Tibial artery (tissue), 4 donors: ENCODE data around the gene PTPRN2.

ENCODE experiments used
- DNase-seq, 2 donors: peaks; one replicate each; pipeline ENCODE4 v3.0.0-alpha.2; 2019
- H3K27ac ChIP-seq, 2 donors: fragments of 200-600 bp; sonication (generic) in 1 of 2; 1 replicate in 1 of 2; 2 replicates in 1 of 2; pipeline ENCODE4 v1.5.1; 2018 to 2019; ENCODE audit warnings: mild to moderate bottlenecking in 1 of 2
- H3K27me3 ChIP-seq, 2 donors: fragments of 200-600 bp; sonication (generic) in 1 of 2; one replicate each; pipeline versions ENCODE4 v1.5.1 to v1.6.0; 2016 to 2019
- H3K36me3 ChIP-seq, 3 donors: fragments of 200-600 bp; sonication (generic) in 2 of 3; one replicate each; pipeline ENCODE4 v1.5.1; 2016 to 2019; ENCODE audit warnings: mild to moderate bottlenecking in 2 of 3
- H3K4me1 ChIP-seq, 4 donors: fragments of 200-600 bp; sonication (generic) in 2 of 4; 1 replicate in 3 of 4; 2 replicates in 1 of 4; pipeline ENCODE4 v1.5.1; 2016 to 2019
- H3K4me3 ChIP-seq, 2 donors: fragments of 200-600 bp; sonication (generic) in 1 of 2; 1 replicate in 1 of 2; 2 replicates in 1 of 2; pipeline ENCODE4 v1.5.1; 2018 to 2019; ENCODE audit warnings: mild to moderate bottlenecking in 2 of 2
- H3K9me3 ChIP-seq, 3 donors: fragments of 200-600 bp; sonication (generic) in 1 of 3; one replicate each; pipeline ENCODE4 v1.5.1; 2016 to 2019
- CTCF ChIP-seq, 2 experiments: fragments of 200-600 bp in 1 of 2; fragments of 450-650 bp in 1 of 2; IDR thresholded peaks; one replicate each; pipeline ENCODE4 v1.5.1; 2017 to 2019; ENCODE audit warnings: antibody characterized with exemption in 2 of 2, mild to moderate bottlenecking in 1 of 2, moderate library complexity in 1 of 2
- intact Hi-C: fragments of 100-400 bp; cut with DNase I; formaldehyde crosslinking; loops from one replicate; pipeline ENCODE4 v1.15.0; 2023; ENCODE audit warnings: low total_unique reads

The PTPRN2 gene

GRCh38 chr7:157609516-157609915 lies 978.1 kb downstream of the PTPRN2 start:
- Histone ChIP-seq H3K4me3 (no peak overlapping the region), H3K27ac (no peak overlapping the region), H3K9me3 (no peaks in the 10 kb centered on the region), H3K27me3 (peaks cover 0 to 43% of the 10 kb centered on the region in 2 donors), H3K36me3 (no peaks in the 10 kb centered on the region), H3K4me1 (peaks cover 0 to 15% (median 2%) of the 10 kb centered on the region in 4 donors)
- intact Hi-C loops = no loop called here
- DNase-seq = no peak
- no peak for TF ChIP-seq CTCF (IDR thresholded peaks at IDR 0.05)

- no peaks in the 10 kb centered on the region for H3K4me1 ChIP-seq
- no peak overlapping the region for H3K27ac ChIP-seq
- DNase-seq = no peak
- peaks cover 0 to 38% of the 10 kb centered on the region in 2 donors for H3K27me3 ChIP-seq
- intact Hi-C loops = no loop called here
- H3K9me3 ChIP-seq = no peaks in the 10 kb centered on the region
- no peak overlapping the region for H3K4me3 ChIP-seq
- no peak for TF ChIP-seq CTCF (IDR thresholded peaks at IDR 0.05)
- H3K36me3 ChIP-seq = no peaks in the 10 kb centered on the region
Observed at GRCh38 chr7:157607218-157607617, 980.4 kb downstream of the PTPRN2 start.

GRCh38 chr7:157606140-157606539 lies 981.5 kb downstream of the PTPRN2 start:
- TF ChIP-seq CTCF (IDR thresholded peaks at IDR 0.05) = no peak
- no peak for DNase-seq
- Histone ChIP-seq H3K36me3 (no peaks in the 10 kb centered on the region), H3K4me1 (no peaks in the 10 kb centered on the region), H3K27me3 (peaks cover 0 to 31% of the 10 kb centered on the region in 2 donors), H3K9me3 (no peaks in the 10 kb centered on the region), H3K4me3 (no peak overlapping the region), H3K27ac (no peak overlapping the region)
- intact Hi-C loops = no loop called here

GRCh38 chr7:157605638-157606037 lies 982.0 kb downstream of the PTPRN2 start:
- intact Hi-C loops = no loop called here
- TF ChIP-seq CTCF (IDR thresholded peaks at IDR 0.05) = no peak
- H3K36me3 ChIP-seq = no peaks in the 10 kb centered on the region
- no peak overlapping the region for H3K4me3 ChIP-seq
- DNase-seq = no peak
- no peak overlapping the region for H3K27ac ChIP-seq
- H3K4me1 ChIP-seq = no peaks in the 10 kb centered on the region
- H3K27me3 ChIP-seq = peaks cover 0 to 31% of the 10 kb centered on the region in 2 donors
- no peaks in the 10 kb centered on the region for H3K9me3 ChIP-seq

- Histone ChIP-seq H3K36me3 (no peaks in the 10 kb centered on the region), H3K4me1 (no peaks in the 10 kb centered on the region), H3K27me3 (peaks cover 0 to 31% of the 10 kb centered on the region in 2 donors), H3K9me3 (no peaks in the 10 kb centered on the region), H3K27ac (no peak overlapping the region), H3K4me3 (no peak overlapping the region)
- intact Hi-C loops = no loop called here
- DNase-seq = no peak
- TF ChIP-seq CTCF (IDR thresholded peaks at IDR 0.05) = no peak
Observed at GRCh38 chr7:157604661-157605381, 982.8 kb downstream of the PTPRN2 start.
